ENCODE results near the gene GBA3.

Gene GBA3

GRCh38 chr4:22688236-22688635 lies 4.5 kb upstream of the GBA3 start:
- no peak for DNase-seq (ENCODE audit: low read depth, low spot score)
- no peak overlapping the region for H3K4me3 ChIP-seq (ENCODE audit: low read length)

DNA sequence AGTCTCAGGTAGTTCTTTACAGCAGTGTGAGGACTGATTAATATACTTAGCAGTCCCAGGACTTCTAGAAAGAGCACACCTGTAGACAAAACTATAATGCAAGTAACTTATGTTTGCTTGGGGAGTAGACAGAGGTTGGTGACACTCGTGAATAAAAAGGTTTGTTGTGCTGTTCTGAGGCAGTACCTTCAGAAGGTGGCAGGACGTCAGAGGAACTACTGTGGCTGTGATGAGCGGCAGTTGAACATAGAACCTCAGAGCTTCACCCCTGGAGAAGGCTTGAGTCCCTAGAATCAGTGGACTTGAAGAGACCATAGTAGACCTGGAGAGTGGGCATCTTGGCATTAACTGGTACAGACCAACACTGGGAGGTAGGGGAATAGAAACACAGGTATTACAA lies 3.3 kb upstream of the GBA3 start:
- DNase-seq (ENCODE audit: low read depth, low spot score) = no peak
- H3K4me3 ChIP-seq (ENCODE audit: low read length) = no peak overlapping the region

DNA sequence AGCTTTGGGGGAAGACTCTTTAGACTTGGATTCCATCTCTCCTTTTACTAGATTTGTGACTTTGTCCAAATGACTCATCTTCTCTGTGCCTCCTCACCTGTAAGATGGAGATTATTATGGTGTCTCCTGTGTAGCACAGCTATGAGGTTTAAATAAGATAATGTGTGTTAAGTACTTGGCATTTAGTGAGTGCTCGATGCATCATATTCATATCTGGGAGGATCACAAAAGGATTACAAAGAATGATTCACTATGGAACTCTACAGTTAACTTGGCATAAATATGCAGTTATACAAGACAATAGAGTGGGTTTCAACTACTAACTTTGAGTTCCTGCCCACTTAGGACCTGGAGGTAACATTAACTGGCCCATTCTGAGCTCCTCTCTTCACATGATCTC lies 2.3 kb downstream of the GBA3 start:
- DNase-seq (ENCODE audit: low read depth, low spot score) = no peak
- H3K4me3 ChIP-seq (ENCODE audit: low read length) = no peak overlapping the region

GRCh38 chr4:22695917-22696316 lies 3.2 kb downstream of the GBA3 start:
- DNase-seq (ENCODE audit: low read depth, low spot score) = no peak
- no peak overlapping the region for H3K4me3 ChIP-seq (ENCODE audit: low read length)

- DNase-seq (ENCODE audit: low read depth, low spot score) = no peak
- no peak overlapping the region for H3K4me3 ChIP-seq (ENCODE audit: low read length)
These were observed 11.2 kb downstream of the GBA3 start for GRCh38 chr4:22703912-22704311.

- H3K4me3 ChIP-seq (ENCODE audit: low read length) = no peak overlapping the region
- DNase-seq (ENCODE audit: low read depth, low spot score) = no peak
These were observed 14.7 kb downstream of the GBA3 start for GRCh38 chr4:22707390-22707789.

DNA sequence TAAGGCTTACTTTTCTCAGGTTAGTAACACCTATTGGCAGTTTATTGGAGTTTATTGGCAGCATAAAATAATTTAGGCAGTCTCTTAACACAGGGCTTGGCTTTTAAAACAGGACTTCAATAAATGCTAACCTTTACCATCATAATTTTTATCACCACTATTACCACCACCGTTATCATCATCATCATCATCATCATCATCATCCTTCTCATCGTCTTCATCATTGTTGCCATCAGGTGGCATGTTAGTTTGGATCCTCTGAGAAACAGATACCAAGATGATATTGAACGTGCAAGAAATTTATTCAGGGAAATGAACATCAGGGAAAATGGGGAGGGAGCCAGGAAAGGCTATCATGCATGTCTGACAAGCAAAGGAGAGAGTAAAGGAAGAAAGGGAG lies 16.2 kb downstream of the GBA3 start:
- no peak for DNase-seq (ENCODE audit: low read depth, low spot score)

GRCh38 chr4:22712105-22712504 lies 19.4 kb downstream of the GBA3 start:
- DNase-seq (ENCODE audit: low read depth, low spot score) = no peak
- no peak overlapping the region for H3K4me3 ChIP-seq (ENCODE audit: low read length)

More for the DNA sequence above, 16.2 kb downstream of the GBA3 start:
- H3K4me3 ChIP-seq (ENCODE audit: low read length) = no peak overlapping the region

DNA sequence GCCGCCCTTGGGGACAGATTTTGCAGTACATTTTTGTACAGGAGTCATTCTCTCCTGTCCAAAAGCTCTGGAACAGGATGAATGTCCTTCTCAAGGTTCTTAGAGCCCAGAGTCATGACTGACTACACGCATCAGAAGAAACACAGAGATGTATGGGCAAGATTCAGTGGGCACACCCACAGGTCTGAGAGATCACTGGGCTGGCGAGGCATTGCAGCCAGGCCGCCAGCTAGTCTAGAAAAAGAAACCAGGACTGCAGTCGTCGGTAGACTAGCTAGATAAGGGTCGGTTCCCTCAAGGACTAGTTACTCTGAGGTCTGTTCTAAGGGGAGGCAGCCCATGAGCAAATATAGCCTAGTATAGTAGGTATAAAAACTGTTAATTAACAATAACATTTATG lies 19.8 kb downstream of the GBA3 start:
- no peak overlapping the region for H3K4me3 ChIP-seq (ENCODE audit: low read length)
- no peak for DNase-seq (ENCODE audit: low read depth, low spot score)

GRCh38 chr4:22713841-22714240 lies 21.1 kb downstream of the GBA3 start:
- no peak overlapping the region for H3K4me3 ChIP-seq (ENCODE audit: low read length)
- no peak for DNase-seq (ENCODE audit: low read depth, low spot score)

DNA sequence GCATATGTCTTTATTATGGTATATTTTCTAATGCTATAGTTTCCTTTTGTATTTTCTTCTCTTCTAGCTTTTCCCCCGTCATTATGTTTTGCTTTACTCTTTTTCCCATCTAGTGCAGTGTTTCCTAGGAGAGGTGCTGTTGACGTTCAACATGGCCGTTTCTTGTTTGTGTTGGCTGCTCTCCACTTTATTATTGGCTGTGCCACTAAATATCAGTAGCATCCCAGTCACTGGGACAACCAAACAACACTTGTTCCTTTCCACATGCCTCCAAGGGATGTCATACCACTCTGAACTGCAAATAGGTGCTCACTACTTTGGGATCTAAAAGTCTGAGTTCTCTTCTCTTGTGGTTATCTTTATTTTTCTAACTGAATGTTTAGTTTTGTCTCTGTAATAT lies 26.5 kb downstream of the GBA3 start:
- no peak for DNase-seq (ENCODE audit: low read depth, low spot score)
- no peak overlapping the region for H3K4me3 ChIP-seq (ENCODE audit: low read length)

GRCh38 chr4:22720091-22720490 lies 27.4 kb downstream of the GBA3 start:
- no peak for DNase-seq (ENCODE audit: low read depth, low spot score)
- no peak overlapping the region for H3K4me3 ChIP-seq (ENCODE audit: low read length)

DNA sequence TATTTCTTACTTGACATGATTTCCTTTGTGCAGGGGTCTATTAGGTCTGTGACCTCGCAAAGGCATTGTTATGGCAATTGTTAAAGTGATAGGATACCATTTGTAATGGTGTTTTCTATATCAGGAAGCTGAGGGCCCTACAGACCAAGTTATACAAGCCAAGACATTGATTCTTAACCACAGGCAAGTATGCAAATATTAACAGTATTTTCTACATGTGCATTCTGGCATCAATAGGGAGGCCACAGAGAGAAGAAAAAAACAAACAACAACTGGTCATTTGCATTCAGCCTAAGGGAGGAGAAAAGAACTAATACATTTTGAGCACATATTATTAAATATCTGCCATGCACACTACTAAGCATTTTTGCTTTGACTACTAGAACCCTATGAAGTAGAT lies 28.5 kb downstream of the GBA3 start:
- H3K4me3 ChIP-seq (ENCODE audit: low read length) = no peak overlapping the region
- no peak for DNase-seq (ENCODE audit: low read depth, low spot score)

DNA sequence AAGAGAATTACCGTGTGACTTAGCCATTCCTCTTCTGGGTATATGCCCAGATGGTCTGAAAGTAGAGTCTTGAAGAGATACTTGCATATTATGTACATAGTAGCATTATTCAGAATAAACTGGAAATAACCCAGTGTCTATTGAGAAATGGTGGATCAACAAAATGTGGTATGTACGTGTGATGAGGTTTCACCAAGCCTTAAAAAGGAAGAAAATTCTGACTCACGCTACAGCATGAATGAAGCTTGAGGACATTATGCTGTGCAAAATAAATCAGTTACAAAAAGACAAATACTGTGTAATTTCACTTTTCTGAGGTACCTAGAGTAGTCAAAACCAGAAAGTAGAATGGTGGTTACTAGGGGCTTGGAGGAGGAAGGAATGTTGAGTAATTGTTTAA lies 37.3 kb downstream of the GBA3 start:
- no peak for DNase-seq (ENCODE audit: low read depth, low spot score)
- no peak overlapping the region for H3K4me3 ChIP-seq (ENCODE audit: low read length)

DNA sequence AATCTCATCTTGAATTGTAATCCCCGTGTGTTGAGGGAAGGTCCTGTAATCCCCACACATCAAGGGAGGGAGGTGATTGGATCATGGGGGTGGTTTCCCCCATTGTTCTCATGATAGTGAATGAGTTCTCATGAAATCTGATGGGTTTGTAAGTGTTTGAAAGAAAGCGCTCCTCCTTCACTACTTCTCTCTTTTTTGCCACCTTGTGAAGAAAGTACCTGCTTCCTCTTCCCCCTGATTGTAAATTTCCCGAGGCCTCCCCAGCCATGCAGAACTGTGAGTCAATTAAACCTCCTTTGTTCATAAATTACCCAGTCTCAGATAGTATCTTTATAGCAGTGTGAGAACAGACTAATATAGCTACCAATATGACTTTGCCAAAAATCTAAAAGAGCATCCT lies 41.1 kb downstream of the GBA3 start:
- DNase-seq (ENCODE audit: low read depth, low spot score) = no peak
- H3K4me3 ChIP-seq (ENCODE audit: low read length) = no peak overlapping the region

GRCh38 chr4:22736912-22737311 lies 44.2 kb downstream of the GBA3 start:
- DNase-seq (ENCODE audit: low read depth, low spot score) = no peak
- no peak overlapping the region for H3K4me3 ChIP-seq (ENCODE audit: low read length)

DNA sequence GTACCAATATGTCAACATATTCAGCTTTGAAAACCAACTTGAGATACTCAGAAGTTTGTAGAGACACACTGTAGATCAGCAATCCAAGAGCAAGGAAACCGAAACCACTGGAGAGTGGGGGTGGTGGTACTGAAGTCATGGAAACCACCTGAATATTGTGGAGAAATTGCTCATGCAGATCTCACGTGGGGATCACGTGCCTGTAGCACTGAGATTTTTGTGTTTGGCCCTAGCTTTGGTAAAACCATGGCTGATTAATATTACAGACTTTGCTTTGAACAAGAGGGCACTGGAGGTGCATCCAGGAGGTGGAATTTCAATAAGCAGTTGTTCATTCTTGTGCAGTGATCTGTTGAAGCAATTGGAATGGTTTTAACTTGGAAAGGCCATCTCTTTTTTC lies 47.2 kb downstream of the GBA3 start:
- H3K4me3 ChIP-seq (ENCODE audit: low read length) = no peak overlapping the region
- no peak for DNase-seq (ENCODE audit: low read depth, low spot score)

GRCh38 chr4:22741744-22742143 lies 49.0 kb downstream of the GBA3 start:
- no peak overlapping the region for H3K4me3 ChIP-seq (ENCODE audit: low read length)
- no peak for DNase-seq (ENCODE audit: low read depth, low spot score)

DNA sequence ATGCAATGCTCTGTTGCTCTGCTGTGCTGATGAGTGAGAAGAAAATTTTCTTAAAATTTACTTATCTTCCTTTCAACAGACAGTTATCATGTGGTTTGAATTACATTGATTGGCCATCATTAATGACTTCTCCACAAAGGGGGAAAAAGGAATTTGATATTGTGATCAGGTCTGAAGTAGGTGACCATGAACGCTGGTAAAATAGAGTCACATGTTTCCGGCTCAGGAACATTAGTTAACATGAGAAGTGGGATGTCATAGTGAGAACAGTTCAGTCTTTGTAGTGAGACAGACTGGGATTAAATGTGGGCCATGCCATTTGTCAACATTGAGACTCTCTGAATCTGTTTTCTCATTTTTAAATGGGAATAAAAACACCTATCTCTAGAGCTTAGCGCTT lies 50.6 kb downstream of the GBA3 start:
- H3K4me3 ChIP-seq (ENCODE audit: low read length) = no peak overlapping the region
- no peak for DNase-seq (ENCODE audit: low read depth, low spot score)

DNA sequence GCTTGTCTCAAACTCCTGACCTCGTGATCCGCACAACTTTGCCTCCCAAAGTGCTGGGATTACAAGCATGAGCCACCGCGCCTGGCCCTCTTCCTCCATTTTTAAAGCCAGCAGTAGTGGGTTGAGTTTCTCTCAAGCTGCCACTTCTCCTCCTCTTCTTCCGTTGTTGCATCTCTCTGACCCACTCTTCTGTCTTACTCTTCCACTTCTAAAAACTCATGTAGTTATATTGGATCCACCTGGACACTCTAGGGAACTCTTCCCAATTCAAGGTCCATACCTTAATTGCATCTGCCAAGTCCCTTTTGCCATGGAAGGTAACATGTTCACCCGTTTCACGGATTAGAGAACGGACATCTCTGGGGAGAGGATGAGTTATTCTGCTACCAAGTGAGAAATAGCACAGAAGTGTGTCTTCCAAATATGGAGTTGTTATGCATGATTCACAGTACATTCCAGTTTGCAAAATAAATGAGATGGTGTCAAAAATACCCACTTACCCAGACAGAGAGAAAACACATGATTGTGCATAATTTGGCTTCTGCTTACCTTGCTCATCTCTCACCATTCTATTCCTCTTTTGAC lies 51.8 kb downstream of the GBA3 start:
- DNase-seq (ENCODE audit: low read depth, low spot score) = no peak
- H3K4me3 ChIP-seq (ENCODE audit: low read length) = no peak overlapping the region

DNA sequence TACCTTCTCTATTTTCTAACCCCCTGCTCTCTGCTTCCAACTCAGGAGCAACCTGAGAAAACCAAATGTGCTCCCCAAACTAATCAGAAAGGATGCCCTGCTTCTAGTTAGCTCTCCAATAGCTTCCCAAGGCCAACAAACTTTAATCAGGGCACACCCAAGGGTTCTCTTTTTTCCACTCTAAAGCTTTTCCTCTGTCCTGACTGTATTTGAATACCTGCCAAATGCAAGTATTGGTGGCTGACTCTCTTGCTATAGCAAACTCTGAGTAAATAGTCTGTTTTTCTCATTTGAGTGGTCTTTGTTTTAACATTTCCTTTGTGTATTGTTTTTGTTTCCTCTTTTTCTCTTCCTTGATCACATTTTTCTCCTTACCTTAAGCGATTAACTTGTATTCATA lies 52.5 kb downstream of the GBA3 start:
- no peak for DNase-seq (ENCODE audit: low read depth, low spot score)
- H3K4me3 ChIP-seq (ENCODE audit: low read length) = no peak overlapping the region

- H3K4me3 ChIP-seq (ENCODE audit: low read length) = no peak overlapping the region
- no peak for DNase-seq (ENCODE audit: low read depth, low spot score)
These were observed 61.4 kb downstream of the GBA3 start for GRCh38 chr4:22754116-22754515.
